Activated CD8-positive, alpha-beta memory T cell treated with anti-CD3 and anti-CD28 coated beads for 48 hours (primary cell): ENCODE data around the gene SPI1.
"Not testable (repeated sequence)": the region's sequence is repeated elsewhere in the genome, so short reads cannot be mapped to it uniquely, and the experiment has no call there.

Source experiments
- DNase-seq, 3 experiments: peaks; one replicate each; pipeline ENCODE4 v3.0.0-alpha.2; 2020; ENCODE audit warnings: low read depth in 2 of 3, low spot score in 2 of 3

SPI1 gene

DNA sequence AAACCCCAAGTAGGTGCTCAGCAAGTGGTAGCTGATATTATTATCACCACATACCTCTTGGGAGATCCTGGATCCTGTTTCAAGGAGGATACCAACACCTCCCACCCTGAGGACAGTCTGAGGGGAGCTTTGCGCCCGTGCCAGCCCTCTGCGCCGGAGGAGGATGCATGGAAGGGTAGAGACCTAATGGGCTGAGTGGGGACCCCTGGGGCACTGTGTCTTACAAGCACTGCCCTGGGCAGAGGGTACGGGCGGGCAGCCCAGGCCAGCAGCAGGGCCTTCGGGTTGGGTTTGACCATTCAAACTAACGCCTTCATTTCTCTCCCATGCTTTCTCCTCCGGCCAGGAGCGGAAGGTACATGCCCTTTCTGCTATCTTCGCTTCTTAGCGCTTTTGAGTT lies 52.1 kb downstream of the SPI1 start:
- DNase-seq, result no peak

DNA sequence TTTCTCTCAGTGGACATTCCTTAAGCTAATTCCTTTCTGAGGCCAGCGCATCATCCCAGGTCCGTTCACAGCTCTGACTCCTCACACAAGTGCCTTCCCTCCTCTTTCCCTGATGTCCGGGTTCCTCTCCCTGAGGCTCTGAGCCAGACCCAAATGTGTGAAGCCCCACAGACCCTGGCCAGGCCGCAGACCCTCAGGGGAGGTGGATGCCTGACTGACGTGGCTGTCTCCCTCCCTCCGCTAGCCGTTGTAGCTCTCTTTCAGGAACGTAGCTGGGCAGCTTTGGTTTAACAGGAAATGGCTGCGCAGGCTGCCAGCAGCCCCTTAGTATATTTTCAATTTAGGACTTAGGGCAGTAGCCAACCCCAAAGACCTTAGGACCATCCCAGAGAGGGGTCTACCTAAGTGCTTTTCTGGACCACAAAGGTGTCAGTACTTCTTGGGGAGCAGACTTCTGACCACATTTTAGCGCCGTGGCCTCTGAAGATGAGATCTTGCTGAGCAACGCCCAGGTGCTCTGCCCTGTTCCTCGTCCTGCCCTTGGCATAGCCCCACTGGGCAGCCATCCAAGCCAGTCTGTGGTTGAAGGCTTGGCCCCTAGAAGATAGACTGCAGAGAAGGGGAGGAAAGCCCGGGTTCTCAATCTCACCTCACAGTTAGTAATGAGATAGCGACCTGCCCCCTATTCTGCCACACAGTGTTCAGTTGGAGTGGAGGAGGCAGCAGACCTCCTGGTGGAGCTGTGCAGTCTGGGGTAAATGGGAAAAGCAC lies 52.9 kb downstream of the SPI1 start:
- no peak for DNase-seq

DNA sequence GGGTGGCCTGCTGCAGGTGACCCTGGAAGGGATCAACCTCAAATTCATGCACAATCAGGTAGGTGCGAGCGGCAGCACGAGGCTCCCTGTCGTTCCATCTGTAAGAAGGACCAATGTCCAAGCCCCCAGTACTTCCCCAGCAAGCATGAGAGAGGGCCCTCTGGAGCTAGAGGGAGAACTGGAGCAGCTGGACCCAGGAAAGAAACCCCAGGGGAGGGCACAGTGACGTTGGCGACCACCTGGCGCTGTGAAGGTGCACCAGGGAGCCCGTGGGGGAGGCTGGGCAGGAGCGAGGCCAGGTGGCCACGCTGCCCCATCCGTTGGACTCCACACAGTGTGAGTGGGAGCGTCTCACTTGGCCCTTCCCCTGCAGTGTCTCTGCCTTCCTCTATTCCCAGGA lies 53.8 kb downstream of the SPI1 start:
- DNase-seq, result no peak

DNA sequence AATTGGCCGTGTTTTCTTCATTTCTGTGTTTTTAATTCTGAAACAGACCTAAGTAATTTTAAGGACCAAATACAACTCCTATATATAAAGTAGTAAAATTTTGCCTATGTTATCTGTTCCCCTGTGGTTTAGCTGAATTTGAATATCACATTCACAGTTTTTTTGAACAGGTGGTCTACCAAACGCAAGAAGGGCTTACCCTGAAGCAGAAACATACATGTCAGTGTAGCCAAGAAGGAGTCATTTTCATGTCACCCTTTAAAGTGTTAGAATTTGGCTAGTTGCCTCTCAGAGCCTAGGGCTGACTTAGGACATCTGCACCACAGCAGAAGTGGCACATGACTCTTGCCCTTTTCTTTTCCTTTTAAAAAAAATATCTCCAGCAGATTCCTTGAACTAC lies 60.2 kb downstream of the SPI1 start:
- no peak for DNase-seq

DNA sequence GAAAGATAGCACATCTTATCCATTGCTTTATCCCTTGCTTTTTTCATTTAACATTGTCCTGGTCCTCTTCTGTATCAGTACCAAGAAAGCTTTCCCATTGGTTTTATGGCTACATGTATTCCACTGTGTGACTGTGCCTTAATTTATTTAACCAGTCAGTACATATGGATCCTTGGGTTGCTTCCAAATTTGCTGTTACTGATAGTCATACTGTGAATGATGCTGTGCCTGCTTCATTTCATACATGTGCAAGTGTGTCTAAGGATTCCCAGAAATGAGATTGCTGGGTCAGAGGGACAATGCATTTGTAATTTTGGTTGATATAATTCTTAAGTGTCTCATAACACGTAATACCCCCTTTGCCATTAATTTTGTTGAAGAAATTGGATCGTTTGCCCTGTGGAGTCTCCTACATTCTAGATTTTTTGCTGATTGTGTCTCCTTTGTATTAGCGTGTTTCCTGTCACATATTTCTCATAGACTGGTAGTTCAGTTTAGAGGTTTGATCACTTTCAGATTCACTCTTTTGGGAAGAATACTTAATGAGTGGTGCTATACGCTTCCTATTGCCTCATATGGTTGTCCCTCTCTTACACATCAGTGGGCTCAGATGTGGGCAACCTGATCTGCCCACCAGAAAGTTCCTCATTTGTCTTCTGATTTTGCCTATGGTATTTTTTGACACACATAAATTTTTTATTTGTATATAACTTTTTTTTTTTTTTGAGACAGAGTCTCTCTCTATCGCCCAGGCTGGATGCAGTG lies 61.1 kb downstream of the SPI1 start:
- DNase-seq, result no peak

DNA sequence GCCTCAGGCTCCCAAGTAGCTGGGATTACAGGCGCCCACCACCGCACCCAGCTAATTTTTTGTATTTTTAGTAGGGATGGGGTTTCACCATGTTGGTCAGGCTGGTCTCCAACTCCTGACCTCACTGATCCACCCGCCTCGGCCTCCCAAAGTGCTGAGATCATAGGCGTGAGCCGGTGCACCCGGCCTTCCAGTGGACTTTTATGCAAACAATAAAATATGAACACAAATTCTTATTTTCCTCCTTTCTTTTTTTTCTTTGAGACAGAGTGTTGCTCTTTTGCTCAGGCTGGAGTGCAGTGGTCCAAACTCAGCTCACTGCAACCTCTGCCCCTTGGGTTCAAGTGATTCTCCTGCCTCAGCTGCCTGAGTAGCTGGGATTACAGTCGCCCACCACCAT lies 61.8 kb downstream of the SPI1 start:
- DNase-seq, result not testable (repeated sequence)

DNA sequence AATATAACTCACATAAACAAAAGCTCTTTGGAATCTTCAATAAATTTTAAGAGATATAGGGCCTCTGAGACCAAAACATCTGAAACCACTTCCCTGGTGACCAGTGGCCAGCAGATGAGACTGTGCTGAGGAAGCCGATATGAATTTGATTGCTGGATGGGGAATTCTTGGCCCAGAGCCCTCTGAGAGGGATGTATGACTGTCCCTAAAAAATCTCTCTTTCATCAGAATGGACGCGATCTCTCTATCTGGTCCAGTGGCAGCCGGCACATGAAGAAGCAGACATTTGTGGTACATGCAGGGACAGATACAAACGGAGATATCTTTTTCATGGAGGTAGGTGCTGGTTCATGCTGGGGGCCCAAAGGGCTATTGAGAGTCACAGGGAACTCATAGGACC lies 63.4 kb downstream of the SPI1 start:
- no peak for DNase-seq

DNA sequence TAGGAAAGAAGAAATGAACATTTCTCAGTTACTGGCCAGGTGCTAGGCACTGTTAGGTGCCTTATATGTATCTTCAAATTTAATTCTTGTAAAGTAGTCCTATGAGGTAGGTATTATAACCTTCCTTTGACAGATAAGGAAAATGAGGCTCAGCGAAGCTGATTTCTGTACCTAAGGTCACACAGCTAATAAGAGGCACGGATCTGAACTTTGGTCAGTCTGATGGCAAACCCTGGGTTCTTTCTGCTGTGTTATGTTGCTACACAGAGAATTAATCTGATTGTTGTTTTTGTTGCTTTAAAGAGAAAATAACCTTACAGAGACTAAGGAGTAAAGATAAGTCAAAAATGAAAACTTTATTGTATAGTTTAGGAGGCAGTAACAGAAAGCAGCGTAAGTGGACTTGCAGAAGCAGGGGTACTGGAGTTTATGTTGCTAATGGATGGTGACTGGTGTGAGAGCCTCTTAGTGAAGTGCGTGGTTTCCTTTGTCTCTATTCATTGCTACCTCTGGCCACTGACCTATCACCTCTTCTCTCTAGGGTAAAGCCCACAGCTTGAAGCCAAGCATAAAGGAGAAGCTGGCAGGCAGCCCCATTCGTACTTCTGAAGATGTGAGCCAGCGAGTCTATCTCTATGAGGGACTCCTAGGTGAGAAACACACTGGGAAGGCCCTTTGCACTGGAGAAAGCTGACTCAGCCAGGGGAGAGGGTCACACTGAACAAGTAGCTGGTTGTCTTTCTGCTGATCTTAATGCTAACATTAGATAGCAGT lies 70.1 kb downstream of the SPI1 start:
- no peak for DNase-seq

DNA sequence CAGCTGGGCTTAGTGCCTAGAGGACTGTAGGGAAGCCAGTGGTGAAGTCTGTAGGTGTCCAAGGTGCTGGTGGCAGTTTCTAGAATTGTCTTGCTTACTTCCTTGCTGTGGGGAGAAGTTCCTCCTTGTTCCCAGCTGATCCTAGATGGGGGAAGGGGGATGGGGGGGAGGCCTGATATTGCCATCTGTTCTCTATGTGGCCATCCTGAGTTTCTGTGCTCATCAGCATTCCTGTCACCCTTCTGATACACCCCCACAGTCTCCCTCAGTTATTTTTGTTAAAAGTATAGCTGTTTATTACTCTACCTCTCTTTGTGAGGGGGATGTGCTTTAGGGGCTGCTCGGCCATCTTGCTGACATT lies 71.9 kb downstream of the SPI1 start:
- DNase-seq, result no peak

DNA sequence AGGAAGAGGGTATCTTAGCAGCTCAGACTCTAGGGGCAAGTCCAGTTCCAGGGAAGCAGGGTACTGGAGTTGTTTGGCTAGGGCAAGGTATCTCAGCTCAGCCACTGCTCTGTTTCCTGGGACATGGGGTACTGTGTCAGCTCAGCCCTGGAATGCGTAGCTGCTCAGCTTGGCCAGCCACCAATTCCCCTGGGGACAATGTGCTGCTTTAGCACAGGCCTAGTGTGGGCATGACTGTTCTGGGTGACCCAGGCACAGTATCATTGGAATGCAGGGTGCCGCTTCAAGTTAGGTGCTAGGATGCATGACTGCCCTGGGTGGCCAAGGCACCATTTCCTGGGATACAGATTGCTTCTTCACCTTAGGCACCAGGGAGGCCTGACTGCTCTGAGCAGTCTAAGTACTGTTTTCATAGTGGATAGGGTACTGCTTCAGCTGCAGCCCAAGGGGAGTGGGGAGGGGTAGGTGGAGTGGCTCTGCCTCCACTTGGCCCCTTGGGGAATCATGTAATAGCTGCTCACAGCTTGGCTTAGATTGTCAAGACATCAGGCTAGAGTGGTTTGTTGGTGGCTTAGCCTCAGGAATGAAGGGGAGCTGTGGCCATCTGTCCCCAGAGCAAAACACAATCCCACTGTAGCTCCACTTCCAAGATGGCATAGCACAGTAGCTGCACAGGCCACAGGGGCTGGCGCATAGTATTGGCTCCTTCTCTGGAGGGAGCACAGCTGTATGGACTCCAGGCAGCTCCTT lies 72.4 kb downstream of the SPI1 start:
- no peak for DNase-seq
